SK-N-MC (cell line): Measurements from ENCODE around the gene KCNQ1.

ENCODE experiments used
- DNase-seq: peaks from one replicate; pipeline ENCODE4 v3.0.0-alpha.2; 2011; ENCODE audit warnings: low read depth, low spot score
- H3K27ac ChIP-seq: fragments of 200-600 bp; sonication (generic); 2 replicates; pipeline ENCODE4 v1.5.1; 2016; ENCODE audit warnings: mixed run types
- H3K36me3 ChIP-seq: fragments of 200-600 bp; sonication (generic); 2 replicates; pipeline ENCODE4 v1.6.1; 2017; ENCODE audit warnings: antibody characterized with exemption, low read length, mixed read lengths; ENCODE audit not compliant: insufficient read depth
- H3K4me3 ChIP-seq: fragments of 200-600 bp; sonication (generic); 2 replicates; pipeline ENCODE4 v1.5.1; 2016
- H3K9ac ChIP-seq: fragments of 200-600 bp; sonication (generic); 2 replicates; pipeline ENCODE4 v1.8.0; 2017; ENCODE audit warnings: mixed run types, mixed read lengths; ENCODE audit not compliant: insufficient read length
- H3K9me3 ChIP-seq: fragments of 200-600 bp; sonication (generic); 2 replicates; pipeline ENCODE4 v1.6.1; 2017; ENCODE audit warnings: low read depth, mild to moderate bottlenecking, antibody characterized with exemption, low read length, moderate library complexity, mixed read lengths
- EZH2 ChIP-seq: fragments of 200-600 bp; sonication (generic); IDR thresholded peaks from one replicate; pipeline ENCODE4 v1.6.1; 2017; ENCODE audit warnings: antibody characterized with exemption
- FOXP2 ChIP-seq: optimal IDR thresholded peaks from 2 replicates; pipeline ENCODE3; 2011; ENCODE audit warnings: mild to moderate bottlenecking, moderate library complexity; ENCODE audit not compliant: insufficient read depth; ENCODE audit errors: extremely low read length, control extremely low read depth
- POLR2AphosphoS5 ChIP-seq: IDR thresholded peaks from 2 replicates; pipeline ENCODE4 v1.6.1; 2012; ENCODE audit warnings: mild to moderate bottlenecking, low read depth, low read length, borderline replicate concordance

The KCNQ1 gene

DNA sequence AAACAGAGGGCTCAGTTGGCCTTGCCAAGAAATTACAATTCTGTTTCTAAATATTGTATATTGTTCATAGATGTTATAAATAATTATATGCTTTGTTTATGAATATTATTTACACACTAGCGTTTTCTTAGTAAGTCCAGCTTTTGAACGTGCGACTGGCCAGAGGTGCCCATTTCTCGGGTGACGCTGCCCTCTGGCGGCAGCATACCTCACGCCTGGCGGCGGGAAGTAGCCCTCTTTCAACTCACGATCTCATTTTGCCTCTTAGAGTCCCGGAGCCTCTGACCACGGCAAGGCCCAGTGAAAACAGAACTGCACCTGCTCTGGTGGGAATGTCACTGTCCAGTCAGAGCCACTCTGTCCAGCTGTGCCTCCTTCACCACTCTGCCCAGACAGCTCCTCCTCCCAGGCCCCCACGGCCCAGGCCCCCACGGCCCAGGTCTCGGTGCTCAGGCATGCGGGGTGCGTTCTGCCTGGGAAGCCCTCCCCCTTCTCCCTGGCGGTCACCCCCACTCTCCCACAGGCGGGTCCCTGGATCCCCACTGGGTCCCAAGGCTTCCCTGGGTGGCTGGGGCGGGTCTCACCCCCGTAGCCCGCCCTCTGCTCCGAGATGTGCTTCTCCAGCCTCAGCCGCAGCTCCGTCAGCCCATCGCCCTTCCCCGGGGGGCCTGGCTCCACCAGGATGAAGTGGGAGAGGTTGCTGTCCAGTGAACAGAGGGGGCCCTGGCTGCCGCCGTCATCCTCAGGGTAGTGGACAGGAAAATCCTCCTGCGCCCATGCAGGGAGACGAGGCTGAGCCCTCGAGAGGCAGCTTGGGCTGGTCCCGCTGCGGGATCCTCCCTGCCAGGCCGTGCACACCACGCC lies 24.9 kb upstream of the KCNQ1 start:
- Histone ChIP-seq H3K4me3 (no peak overlapping the region), H3K9ac (no peak overlapping the region), H3K27ac (no peak overlapping the region), H3K9me3 (no peaks in the 10 kb centered on the region), H3K36me3 (no peaks in the 10 kb centered on the region)
- TF ChIP-seq FOXP2 (no peak), EZH2 (no peak), POLR2AphosphoS5 (no peak)
- DNase-seq = no peak

DNA sequence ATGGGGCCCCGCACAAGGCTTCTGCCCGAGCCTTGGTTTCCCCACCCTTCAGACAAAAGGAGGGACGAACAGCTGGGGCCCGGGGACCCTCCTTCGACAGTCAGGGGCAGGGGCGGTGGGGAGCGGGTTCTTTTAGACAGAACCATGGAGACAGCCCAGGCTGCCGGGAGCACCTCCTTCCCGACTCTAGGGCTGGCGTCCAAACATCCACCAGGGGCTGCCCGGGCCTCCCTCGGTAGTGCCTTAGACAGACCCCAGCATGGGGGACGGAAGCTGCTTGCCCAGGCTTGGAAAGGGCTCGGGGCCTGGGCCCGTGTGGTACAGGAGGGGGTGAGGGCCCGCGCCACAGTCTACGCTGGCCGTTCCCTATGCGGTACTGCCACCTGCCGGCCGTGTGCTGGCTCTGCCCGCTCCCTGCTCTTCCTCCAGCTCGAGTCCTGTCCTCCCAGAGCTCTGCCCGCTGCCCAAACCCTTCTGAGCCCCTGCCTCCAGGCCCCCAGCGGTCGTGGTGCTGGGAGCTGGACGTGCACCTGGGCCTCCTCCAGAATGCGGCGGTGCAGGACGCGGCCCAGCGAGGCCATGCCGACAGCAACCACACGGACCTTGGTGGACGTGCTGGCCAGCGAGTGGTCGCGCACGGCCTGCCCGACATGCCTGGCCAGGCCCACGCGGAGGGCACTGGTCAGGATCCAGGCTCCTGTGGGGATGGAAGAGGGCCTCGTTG lies 24.1 kb upstream of the KCNQ1 start:
- H3K9ac ChIP-seq = no peak overlapping the region
- no peaks in the 10 kb centered on the region for H3K36me3 ChIP-seq
- TF ChIP-seq EZH2 (no peak), POLR2AphosphoS5 (no peak), FOXP2 (no peak)
- no peaks in the 10 kb centered on the region for H3K9me3 ChIP-seq
- no peak for DNase-seq
- H3K27ac ChIP-seq = no peak overlapping the region
- H3K4me3 ChIP-seq = no peak overlapping the region

DNA sequence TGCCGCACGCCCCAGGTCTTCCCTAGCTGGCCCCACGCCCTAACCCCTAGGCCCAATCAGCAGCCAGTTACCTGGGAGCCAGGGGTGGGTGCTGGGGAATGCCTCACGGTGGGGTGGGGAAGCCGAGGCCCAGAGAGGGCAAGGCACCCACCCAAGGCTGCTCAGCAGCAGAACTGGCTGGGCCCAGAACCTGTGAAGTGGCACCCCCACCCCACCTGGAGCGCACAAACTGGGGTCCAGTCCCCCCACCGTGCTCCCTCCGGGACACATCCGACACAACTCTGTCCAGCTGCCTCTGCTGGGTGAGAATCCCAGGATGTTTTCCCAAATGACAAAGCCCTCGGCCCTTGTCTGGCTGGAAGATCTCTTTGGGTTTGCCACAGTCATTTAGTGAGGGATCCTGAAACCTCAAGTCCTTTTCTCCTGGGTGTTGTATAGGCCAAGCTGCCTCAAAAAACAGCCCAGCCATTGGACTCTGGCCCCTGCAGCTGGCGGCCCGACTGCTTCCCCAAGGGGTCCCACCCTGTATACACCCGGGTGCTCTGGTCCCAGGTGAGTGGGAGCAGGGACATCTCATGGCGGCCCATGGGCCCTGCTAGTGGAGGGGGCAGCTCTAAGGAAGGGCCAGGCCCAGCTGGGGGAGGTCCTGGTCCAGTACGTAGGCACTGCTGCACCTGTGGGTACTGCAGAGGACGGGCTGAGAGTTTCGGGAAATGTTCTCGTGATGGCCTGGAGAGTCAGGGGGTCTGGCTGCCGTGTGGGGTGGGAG lies 23.4 kb upstream of the KCNQ1 start:
- TF ChIP-seq POLR2AphosphoS5 (no peak), FOXP2 (no peak), EZH2 (no peak)
- Histone ChIP-seq H3K4me3 (no peak overlapping the region), H3K9ac (no peak overlapping the region)

DNA sequence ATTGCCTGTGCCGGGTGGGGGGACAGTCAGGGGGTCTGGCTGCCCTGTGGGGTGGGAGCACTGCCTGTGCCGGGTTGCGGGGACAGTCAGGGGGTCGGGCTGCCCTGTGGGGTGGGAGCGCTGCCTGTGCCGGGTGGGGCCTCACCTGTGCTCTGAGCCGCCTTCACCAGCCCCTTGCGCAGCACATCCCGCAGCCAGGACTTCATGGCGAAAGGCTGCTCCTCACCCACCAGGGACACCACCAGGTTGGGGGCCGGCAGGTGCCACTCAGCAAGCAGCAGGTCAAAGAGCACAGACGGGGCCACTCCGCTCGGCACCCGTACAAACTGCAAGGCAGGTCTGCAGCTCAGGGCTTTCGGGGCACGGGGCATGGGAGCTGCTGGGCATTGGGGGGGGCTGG lies 22.8 kb upstream of the KCNQ1 start:
- Histone ChIP-seq H3K36me3 (no peaks in the 10 kb centered on the region), H3K27ac (no peak overlapping the region), H3K4me3 (no peak overlapping the region), H3K9me3 (no peaks in the 10 kb centered on the region), H3K9ac (no peak overlapping the region)
- DNase-seq = no peak
- TF ChIP-seq EZH2 (no peak), FOXP2 (no peak)

More for the DNA sequence above, 23.4 kb upstream of the KCNQ1 start:
- no peaks in the 10 kb centered on the region for H3K9me3 ChIP-seq
- no peak overlapping the region for H3K27ac ChIP-seq
- no peaks in the 10 kb centered on the region for H3K36me3 ChIP-seq
- DNase-seq = no peak

DNA sequence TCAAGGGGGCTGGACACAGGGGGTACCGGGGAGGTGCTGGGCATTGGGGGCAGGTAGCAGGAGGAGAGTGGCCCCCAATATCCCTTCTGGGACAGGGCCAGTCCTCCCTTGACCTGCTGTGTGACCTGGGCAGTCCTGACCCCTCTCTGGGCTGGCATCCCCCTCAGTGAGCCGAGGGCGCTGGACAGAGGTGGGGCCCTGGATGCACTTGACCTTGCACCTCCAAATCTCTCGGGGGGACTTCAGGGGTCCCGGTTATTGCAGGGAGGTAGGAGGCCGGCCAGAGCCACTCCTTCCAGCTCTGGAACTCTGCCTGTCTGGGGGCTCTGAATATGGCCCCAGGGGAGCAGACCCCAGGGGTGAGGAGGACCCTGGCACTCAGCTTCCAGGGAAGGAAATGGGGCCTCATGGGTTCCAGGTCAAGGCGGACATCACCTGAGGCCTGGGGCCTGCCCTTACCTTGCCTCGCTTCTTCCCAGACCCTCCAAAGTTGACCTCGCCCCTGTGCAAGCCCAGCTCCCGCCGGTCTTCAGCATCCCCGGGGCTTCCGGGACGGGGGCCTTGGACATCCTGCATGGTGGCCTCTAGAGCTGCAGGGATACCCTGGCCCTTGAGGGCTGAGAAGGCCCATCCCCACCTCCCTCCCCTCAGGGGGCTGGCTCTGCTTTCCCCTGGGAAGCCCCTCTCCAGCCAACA lies 22.2 kb upstream of the KCNQ1 start:
- no peak overlapping the region for H3K9ac ChIP-seq
- DNase-seq = no peak
- no peaks in the 10 kb centered on the region for H3K9me3 ChIP-seq
- TF ChIP-seq POLR2AphosphoS5 = no peak
- no peak for TF ChIP-seq FOXP2
- H3K4me3 ChIP-seq = no peak overlapping the region
- no peak overlapping the region for H3K27ac ChIP-seq
- H3K36me3 ChIP-seq = no peaks in the 10 kb centered on the region

DNA sequence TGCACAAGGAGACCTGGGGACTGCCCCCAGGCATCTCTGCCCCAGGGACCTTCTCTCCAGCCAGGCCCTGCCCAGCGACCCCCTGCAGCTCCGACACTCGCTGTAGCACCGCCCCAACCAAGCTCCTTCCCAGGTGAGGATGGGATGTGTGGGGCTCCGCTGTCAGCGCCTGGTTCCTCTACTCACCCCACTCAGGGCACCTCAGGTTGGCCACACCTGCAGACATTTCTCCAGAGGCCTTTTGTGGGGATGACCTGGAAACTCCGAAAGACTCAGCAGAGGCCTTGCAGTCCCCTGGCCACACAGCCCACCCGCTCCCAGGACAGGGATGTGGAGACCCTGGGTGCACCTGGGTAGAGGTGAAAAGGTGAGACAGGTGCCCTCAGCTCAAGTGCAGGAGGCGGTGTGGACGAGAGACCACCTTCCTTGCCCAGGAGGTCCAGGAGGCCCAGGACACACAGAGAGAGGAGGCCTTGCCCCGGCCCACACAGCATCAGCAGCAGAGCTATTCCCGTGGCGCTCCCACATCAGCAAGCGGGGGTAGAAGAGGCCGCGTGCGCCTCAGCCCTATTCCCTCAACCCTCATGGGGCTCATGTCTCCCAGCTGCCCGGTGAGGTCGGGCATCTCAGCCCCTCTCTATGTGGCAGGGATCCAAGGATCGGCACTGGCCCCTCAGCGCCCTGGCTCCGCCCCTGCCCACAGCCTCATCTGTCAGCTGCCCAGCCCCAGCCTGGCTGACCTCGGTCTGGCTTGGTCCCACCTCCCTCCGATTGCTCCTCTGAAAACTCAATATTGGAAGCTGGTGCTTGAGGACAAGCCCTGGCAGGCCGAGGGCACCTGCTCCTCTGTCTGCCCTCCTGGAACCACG lies 21.4 kb upstream of the KCNQ1 start:
- TF ChIP-seq EZH2 (no peak), FOXP2 (no peak), POLR2AphosphoS5 (no peak)
- Histone ChIP-seq H3K4me3 (no peak overlapping the region), H3K27ac (no peak overlapping the region), H3K9me3 (no peaks in the 10 kb centered on the region), H3K9ac (no peak overlapping the region), H3K36me3 (no peaks in the 10 kb centered on the region)
- DNase-seq = no peak

DNA sequence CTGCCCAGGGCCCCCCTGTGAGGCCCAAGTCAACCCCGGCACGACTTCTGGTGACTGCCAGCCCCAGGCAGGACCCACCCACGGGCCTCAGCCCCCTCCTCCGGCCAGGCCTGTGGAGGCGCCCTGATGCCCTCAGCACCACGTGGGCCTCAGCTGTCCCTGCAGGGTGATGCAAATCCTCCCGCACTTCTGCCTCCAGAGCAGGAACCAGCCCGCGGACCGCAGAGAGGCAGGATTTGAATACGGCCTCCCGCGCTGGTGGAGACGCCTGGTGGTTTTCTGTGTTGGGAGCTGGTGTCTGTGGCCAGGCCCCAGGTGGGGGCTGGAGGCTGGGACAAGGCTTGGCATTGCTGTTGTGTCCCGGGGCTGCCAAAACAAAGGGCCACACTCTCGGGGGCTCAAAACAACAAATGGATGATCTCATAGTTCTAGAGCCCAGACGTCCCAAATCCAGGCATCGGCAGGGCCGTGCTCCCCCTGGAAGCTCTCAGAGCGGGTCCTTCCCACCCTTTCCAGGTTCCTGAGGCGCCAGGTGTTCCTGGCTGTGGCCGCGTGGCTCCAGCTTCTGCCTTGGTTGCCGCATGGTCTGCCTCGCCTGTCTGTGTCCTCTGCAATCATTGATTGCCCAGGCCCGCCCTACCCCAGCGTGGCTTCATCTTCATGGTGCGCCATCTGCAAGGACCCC lies 19.9 kb upstream of the KCNQ1 start:
- Histone ChIP-seq H3K27ac (no peak overlapping the region), H3K9ac (no peak overlapping the region), H3K4me3 (no peak overlapping the region), H3K9me3 (no peaks in the 10 kb centered on the region), H3K36me3 (no peaks in the 10 kb centered on the region)
- DNase-seq = no peak
- no peak for TF ChIP-seq FOXP2
- TF ChIP-seq EZH2 = no peak
